SK-N-SH treated with all-trans-retinoic acid at 6 μM for 48 hours (cell line): ENCODE measurements around the gene TMEM52B.

ENCODE experiments used
- ARNTL ChIP-seq: fragments of 450-650 bp; formaldehyde crosslinking; IDR thresholded peaks from 2 replicates; pipeline ENCODE4 v1.5.0; 2020; ENCODE audit warnings: low read depth, mild to moderate bottlenecking, moderate library complexity, borderline replicate concordance
- BACH2 ChIP-seq: fragments of 250-450 bp; sonication (Bioruptor Pico); IDR thresholded peaks from 2 replicates; pipeline ENCODE4 v1.9.0; 2021; ENCODE audit warnings: mild to moderate bottlenecking, borderline replicate concordance
- CSRNP3 ChIP-seq: fragments of 250-450 bp; sonication (Bioruptor Pico); IDR thresholded peaks from 2 replicates; pipeline ENCODE4 v1.5.1; 2021; ENCODE audit warnings: mild to moderate bottlenecking, moderate library complexity
- ZFP30 ChIP-seq: fragments of 450-650 bp; formaldehyde crosslinking; IDR thresholded peaks from 2 replicates; pipeline ENCODE4 v1.5.0; 2022; ENCODE audit warnings: mild to moderate bottlenecking, moderate library complexity
- TF ChIP-seq, protein P1 (sequence below): fragments of 250-450 bp; sonication (Bioruptor Pico); IDR thresholded peaks from 2 replicates; pipeline ENCODE4 v1.8.0; 2020; ENCODE audit warnings: mild to moderate bottlenecking, moderate library complexity, borderline replicate concordance

DNA sequence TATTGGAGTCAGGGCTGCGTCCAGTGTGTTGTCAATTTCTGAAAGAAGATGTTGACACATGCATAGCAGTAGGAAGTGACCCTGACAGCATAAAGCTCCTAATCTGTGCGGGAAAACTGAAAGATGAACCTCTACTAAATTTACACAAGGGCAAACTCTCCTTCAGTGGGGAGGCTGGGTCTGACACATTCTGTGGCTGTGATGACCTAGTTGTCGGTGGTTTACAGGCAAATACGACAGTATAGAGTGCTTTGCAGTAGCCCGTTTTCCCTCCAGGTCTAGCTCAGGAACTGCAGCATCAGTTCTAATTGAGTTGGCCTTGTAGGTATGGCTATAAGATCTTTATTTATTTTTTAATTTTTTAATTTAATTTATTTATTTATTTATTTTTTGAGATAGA is 19.0 kb downstream of the TMEM52B start:
- TF ChIP-seq ZFP30 (CRISPR knock-in tag) (no peak), CSRNP3 (CRISPR knock-in tag) (no peak), ARNTL (CRISPR knock-in tag) (no peak), BACH2 (CRISPR knock-in tag) (no peak)
- TF ChIP-seq, protein P1, sequence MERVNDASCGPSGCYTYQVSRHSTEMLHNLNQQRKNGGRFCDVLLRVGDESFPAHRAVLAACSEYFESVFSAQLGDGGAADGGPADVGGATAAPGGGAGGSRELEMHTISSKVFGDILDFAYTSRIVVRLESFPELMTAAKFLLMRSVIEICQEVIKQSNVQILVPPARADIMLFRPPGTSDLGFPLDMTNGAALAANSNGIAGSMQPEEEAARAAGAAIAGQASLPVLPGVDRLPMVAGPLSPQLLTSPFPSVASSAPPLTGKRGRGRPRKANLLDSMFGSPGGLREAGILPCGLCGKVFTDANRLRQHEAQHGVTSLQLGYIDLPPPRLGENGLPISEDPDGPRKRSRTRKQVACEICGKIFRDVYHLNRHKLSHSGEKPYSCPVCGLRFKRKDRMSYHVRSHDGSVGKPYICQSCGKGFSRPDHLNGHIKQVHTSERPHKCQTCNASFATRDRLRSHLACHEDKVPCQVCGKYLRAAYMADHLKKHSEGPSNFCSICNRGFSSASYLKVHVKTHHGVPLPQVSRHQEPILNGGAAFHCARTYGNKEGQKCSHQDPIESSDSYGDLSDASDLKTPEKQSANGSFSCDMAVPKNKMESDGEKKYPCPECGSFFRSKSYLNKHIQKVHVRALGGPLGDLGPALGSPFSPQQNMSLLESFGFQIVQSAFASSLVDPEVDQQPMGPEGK (CRISPR knock-in tag), result no peak
